ENCODE results near the gene CDKN2B.

GRCh38 chr9:21974343-21974721, 34.8 kb downstream of the CDKN2B start:
- TF ChIP-seq MXI1 (conservative IDR thresholded peaks at IDR 0.05; ENCODE audit: poor library complexity, severe bottlenecking): no peak
- TF ChIP-seq EZH2 (IDR thresholded peaks at IDR 0.05; ENCODE audit: borderline replicate concordance, insufficient read depth, low read length, poor library complexity, severe bottlenecking): no peak
- TF ChIP-seq POLR2AphosphoS5 (IDR thresholded peaks at IDR 0.05): no peak

All from neural cell (in vitro differentiated cells).